ENCODE measurements around the gene HIVEP3. TPM values are rescaled to one million over a fixed set of nuclear protein-coding genes. Genes with fewer than 3 reads are reported as not detected.

Gene HIVEP3
- total RNA-seq, 1 experiment from 2014 or later = 3.1 TPM

DNA sequence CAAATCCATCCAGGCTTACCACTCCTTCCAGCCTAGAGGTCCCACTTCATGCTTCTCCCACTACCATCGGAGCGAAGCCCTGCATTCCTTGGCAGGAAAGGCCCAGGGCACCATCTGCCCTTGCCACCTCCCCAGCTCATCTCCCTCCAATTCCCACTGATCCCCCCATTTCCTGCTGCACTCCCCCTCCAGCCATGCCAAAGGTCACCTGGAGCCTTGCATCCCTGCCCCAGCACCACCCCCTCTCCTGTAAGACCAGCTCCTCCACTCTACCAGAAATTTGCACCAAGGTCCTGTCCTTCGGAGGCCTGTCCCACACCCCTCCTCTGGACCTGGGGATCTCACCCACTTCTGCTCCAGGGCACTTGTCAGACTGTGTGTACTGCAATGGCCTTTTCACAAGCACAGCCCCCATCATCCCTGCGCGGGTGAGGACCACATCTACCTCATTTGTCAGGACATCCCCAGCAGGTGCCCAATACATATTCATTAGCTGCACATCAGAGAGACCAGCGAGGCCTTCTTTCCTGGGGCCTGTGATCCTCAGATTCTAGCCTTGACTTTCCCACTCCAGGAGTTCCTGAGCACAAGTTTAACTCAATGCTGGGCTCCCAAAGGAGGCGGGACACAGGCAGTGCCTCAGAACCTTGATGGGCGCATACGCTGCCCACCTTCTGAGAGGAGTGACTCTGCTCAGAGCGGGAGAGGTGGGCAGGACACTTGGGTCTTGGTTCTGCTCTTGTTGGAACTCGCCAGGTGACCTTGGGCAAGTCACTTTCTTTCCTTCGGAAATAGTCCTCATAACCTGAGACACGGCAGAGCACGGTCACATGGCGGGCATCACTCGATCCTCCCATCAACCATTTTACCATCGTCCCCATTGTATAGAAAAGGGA lies 384.3 kb downstream of the HIVEP3 start:
- POLR2A ChIA-PET (ENCODE audit: low non-redundant PET) = no interaction called here
- CTCF ChIA-PET = no interaction called here
- TF ChIP-seq EZH2 (IDR thresholded peaks at IDR 0.05; ENCODE audit: borderline replicate concordance, low read depth, low read length, poor library complexity, severe bottlenecking) = no peak
- TF ChIP-seq, protein P1, sequence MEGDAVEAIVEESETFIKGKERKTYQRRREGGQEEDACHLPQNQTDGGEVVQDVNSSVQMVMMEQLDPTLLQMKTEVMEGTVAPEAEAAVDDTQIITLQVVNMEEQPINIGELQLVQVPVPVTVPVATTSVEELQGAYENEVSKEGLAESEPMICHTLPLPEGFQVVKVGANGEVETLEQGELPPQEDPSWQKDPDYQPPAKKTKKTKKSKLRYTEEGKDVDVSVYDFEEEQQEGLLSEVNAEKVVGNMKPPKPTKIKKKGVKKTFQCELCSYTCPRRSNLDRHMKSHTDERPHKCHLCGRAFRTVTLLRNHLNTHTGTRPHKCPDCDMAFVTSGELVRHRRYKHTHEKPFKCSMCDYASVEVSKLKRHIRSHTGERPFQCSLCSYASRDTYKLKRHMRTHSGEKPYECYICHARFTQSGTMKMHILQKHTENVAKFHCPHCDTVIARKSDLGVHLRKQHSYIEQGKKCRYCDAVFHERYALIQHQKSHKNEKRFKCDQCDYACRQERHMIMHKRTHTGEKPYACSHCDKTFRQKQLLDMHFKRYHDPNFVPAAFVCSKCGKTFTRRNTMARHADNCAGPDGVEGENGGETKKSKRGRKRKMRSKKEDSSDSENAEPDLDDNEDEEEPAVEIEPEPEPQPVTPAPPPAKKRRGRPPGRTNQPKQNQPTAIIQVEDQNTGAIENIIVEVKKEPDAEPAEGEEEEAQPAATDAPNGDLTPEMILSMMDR (conservative IDR thresholded peaks at IDR 0.05; ENCODE audit: low read depth, low read length) = no peak
- Histone ChIP-seq H3K27ac (ENCODE audit: low read depth, low read length, poor library complexity, severe bottlenecking) (no peak overlapping the region), H3K4me3 (ENCODE audit: low read depth, low read length, poor library complexity, severe bottlenecking) (no peak overlapping the region), H3K36me3 (ENCODE audit: insufficient read depth, low read length, poor library complexity, severe bottlenecking) (no peaks in the 10 kb centered on the region), H3K4me1 (ENCODE audit: insufficient read depth, low read length, poor library complexity, severe bottlenecking) (no peaks in the 10 kb centered on the region), H3K27me3 (replicated peaks; ENCODE audit: insufficient read depth, low read depth, low read length, poor library complexity) (no peaks in the 10 kb centered on the region), H3K9me3 (ENCODE audit: low read depth, low read length, poor library complexity, severe bottlenecking) (no peaks in the 10 kb centered on the region)
- intact Hi-C loops (cut with micrococcal nuclease; ENCODE audit: unreplicated experiment) = no loop called here
- no TSS peak for BruUV-seq (replicated peaks)
- no peak for DNase-seq (ENCODE audit: low spot score)

DNA sequence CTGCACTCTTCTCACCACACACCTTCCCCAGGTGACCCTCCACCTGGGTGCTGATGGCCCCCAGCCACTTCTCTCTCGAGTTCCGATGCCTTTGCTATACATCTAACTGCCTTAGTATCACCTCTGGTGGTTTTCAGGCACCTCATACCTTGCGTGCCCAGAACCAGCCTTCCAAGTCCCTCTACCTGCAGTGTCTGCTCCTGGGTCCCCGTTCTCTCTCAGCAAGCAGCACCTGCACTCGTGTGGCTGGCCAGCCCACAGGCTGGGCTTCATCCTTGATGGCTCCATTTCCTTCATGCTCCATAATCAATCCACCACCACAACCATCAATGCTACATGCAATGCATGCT lies 385.0 kb downstream of the HIVEP3 start:
- no TSS peak for BruUV-seq (replicated peaks)
- H3K4me1 ChIP-seq (ENCODE audit: insufficient read depth, low read length, poor library complexity, severe bottlenecking) = no peaks in the 10 kb centered on the region
- H3K36me3 ChIP-seq (ENCODE audit: insufficient read depth, low read length, poor library complexity, severe bottlenecking) = no peaks in the 10 kb centered on the region
- no peak for DNase-seq (ENCODE audit: low spot score)
- ChIA-PET POLR2A (ENCODE audit: low non-redundant PET) (no interaction called here), CTCF (no interaction called here)
- intact Hi-C loops (cut with micrococcal nuclease; ENCODE audit: unreplicated experiment) = no loop called here
- no peak overlapping the region for H3K27ac ChIP-seq (ENCODE audit: low read depth, low read length, poor library complexity, severe bottlenecking)
- H3K9me3 ChIP-seq (ENCODE audit: low read depth, low read length, poor library complexity, severe bottlenecking) = no peaks in the 10 kb centered on the region
- TF ChIP-seq, protein P1 (conservative IDR thresholded peaks at IDR 0.05; ENCODE audit: low read depth, low read length) = no peak
- TF ChIP-seq EZH2 (IDR thresholded peaks at IDR 0.05; ENCODE audit: borderline replicate concordance, low read depth, low read length, poor library complexity, severe bottlenecking) = no peak
- H3K4me3 ChIP-seq (ENCODE audit: low read depth, low read length, poor library complexity, severe bottlenecking) = no peak overlapping the region
- no peaks in the 10 kb centered on the region for H3K27me3 ChIP-seq (replicated peaks; ENCODE audit: insufficient read depth, low read depth, low read length, poor library complexity)

DNA sequence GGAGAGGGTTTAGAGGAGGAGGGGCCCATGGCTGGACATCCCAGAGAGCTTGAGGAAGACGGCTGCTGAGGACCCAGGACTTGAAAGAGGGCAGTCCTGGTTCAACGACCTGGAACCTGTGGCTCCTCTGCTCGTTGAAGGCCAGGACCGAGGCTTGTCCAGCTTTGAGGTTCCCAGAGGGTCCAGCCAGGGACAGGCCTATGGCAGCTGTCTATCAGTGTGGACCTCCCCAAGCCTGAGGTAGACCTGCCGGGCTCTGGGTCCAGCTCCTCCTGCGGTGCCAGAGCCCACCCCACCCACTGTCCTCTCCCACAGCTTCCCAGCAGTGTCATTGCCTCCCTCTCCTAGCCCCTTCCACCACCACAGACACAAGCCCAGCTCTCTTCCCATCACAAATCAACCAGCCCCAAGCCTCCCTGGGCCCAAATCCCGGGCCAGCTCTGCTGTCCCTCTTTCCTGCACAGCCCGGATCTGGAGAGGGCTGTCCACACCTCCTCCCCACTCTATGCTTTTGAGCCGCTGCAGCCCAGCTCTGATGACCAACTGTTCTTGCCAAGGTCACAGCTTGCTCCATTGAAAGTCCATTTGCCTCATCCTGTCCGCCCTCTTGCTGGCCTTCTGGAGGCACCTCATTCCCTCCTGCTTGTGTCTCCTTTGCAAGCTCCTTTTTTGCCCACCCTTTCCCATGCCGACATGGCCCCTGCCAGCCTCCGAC lies 385.5 kb downstream of the HIVEP3 start:
- H3K4me1 ChIP-seq (ENCODE audit: insufficient read depth, low read length, poor library complexity, severe bottlenecking) = no peaks in the 10 kb centered on the region
- H3K4me3 ChIP-seq (ENCODE audit: low read depth, low read length, poor library complexity, severe bottlenecking) = no peak overlapping the region
- ChIA-PET POLR2A (ENCODE audit: low non-redundant PET) (no interaction called here), CTCF (no interaction called here)
- intact Hi-C loops (cut with micrococcal nuclease; ENCODE audit: unreplicated experiment) = no loop called here
- BruUV-seq (replicated peaks) = no TSS peak
- H3K27ac ChIP-seq (ENCODE audit: low read depth, low read length, poor library complexity, severe bottlenecking) = no peak overlapping the region
- H3K9me3 ChIP-seq (ENCODE audit: low read depth, low read length, poor library complexity, severe bottlenecking) = no peaks in the 10 kb centered on the region
- no peaks in the 10 kb centered on the region for H3K36me3 ChIP-seq (ENCODE audit: insufficient read depth, low read length, poor library complexity, severe bottlenecking)
- TF ChIP-seq, protein P1 (conservative IDR thresholded peaks at IDR 0.05; ENCODE audit: low read depth, low read length) = no peak
- TF ChIP-seq EZH2 (IDR thresholded peaks at IDR 0.05; ENCODE audit: borderline replicate concordance, low read depth, low read length, poor library complexity, severe bottlenecking) = no peak
- no peak for DNase-seq (ENCODE audit: low spot score)
- H3K27me3 ChIP-seq (replicated peaks; ENCODE audit: insufficient read depth, low read depth, low read length, poor library complexity) = no peaks in the 10 kb centered on the region
